Measurements from ENCODE around the gene C5orf63. TPM values are rescaled to one million over a fixed set of nuclear protein-coding genes. Genes with fewer than 3 reads are reported as not detected.

The C5orf63 gene
- polyA plus RNA-seq, 2 donors: 4.1 to 4.5 TPM

- no peaks in the 10 kb centered on the region for H3K9me3 ChIP-seq (ENCODE audit: control insufficient read depth in 2 of 2, insufficient read depth in 1 of 2, low read depth in 1 of 2, low read length in 1 of 2)
- no peaks in the 10 kb centered on the region for H3K36me3 ChIP-seq (ENCODE audit: control insufficient read depth in 2 of 2, insufficient read depth in 2 of 2, low read length in 1 of 2)
- no peak overlapping the region for H3K4me3 ChIP-seq (ENCODE audit: low read depth in 1 of 2, low read length in 2 of 2)
- peaks cover 0 to 3% of the 10 kb centered on the region in 2 donors for H3K4me1 ChIP-seq (ENCODE audit: control insufficient read depth in 2 of 2, insufficient read depth in 2 of 2, low read length in 1 of 2)
- peak overlapping the region; percentile 36 to 84 for H3K27ac ChIP-seq (ENCODE audit: low read depth in 2 of 2, low read length in 1 of 2)
- WGBS, 2 donors: 66 to 68% methylated on average over 3 of the region's 3 CpGs
- H3K27me3 ChIP-seq (ENCODE audit: control insufficient read depth in 1 of 2, insufficient read depth in 2 of 2, low read length in 2 of 2): no peaks in the 10 kb centered on the region
Measured at GRCh38 chr5:127041571-127041970, 31.7 kb downstream of the C5orf63 start.

GRCh38 chr5:127040796-127041520, 32.3 kb downstream of the C5orf63 start:
- Histone ChIP-seq H3K4me1 (ENCODE audit: control insufficient read depth in 2 of 2, insufficient read depth in 2 of 2, low read length in 1 of 2) (peaks cover 0 to 3% of the 10 kb centered on the region in 2 donors), H3K9me3 (ENCODE audit: control insufficient read depth in 2 of 2, insufficient read depth in 1 of 2, low read depth in 1 of 2, low read length in 1 of 2) (no peaks in the 10 kb centered on the region), H3K4me3 (ENCODE audit: low read depth in 1 of 2, low read length in 2 of 2) (peak overlapping the region in 1 of 2 donors; percentile 28), H3K27ac (ENCODE audit: low read depth in 2 of 2, low read length in 1 of 2) (peak overlapping the region; percentile 36 to 84), H3K36me3 (ENCODE audit: control insufficient read depth in 2 of 2, insufficient read depth in 2 of 2, low read length in 1 of 2) (no peaks in the 10 kb centered on the region), H3K27me3 (ENCODE audit: control insufficient read depth in 1 of 2, insufficient read depth in 2 of 2, low read length in 2 of 2) (no peaks in the 10 kb centered on the region)
- WGBS, 2 donors: 31 to 33% methylated on average over 9 of the region's 9 CpGs

- peaks cover 0 to 3% of the 10 kb centered on the region in 2 donors for H3K4me1 ChIP-seq (ENCODE audit: control insufficient read depth in 2 of 2, insufficient read depth in 2 of 2, low read length in 1 of 2)
- no peak overlapping the region for H3K4me3 ChIP-seq (ENCODE audit: low read depth in 1 of 2, low read length in 2 of 2)
- no peaks in the 10 kb centered on the region for H3K9me3 ChIP-seq (ENCODE audit: control insufficient read depth in 2 of 2, insufficient read depth in 1 of 2, low read depth in 1 of 2, low read length in 1 of 2)
- WGBS, 2 donors: 74% methylated on average over 4 of the region's 4 CpGs
- H3K27me3 ChIP-seq (ENCODE audit: control insufficient read depth in 1 of 2, insufficient read depth in 2 of 2, low read length in 2 of 2): no peaks in the 10 kb centered on the region
- H3K36me3 ChIP-seq (ENCODE audit: control insufficient read depth in 2 of 2, insufficient read depth in 2 of 2, low read length in 1 of 2): no peaks in the 10 kb centered on the region
- no peak overlapping the region for H3K27ac ChIP-seq (ENCODE audit: low read depth in 2 of 2, low read length in 1 of 2)
Measured at GRCh38 chr5:127038550-127038949, 34.8 kb downstream of the C5orf63 start.

GRCh38 chr5:127031863-127032232, 41.5 kb downstream of the C5orf63 start:
- H3K4me1 ChIP-seq (ENCODE audit: control insufficient read depth in 2 of 2, insufficient read depth in 2 of 2, low read length in 1 of 2): peaks cover 3 to 5% of the 10 kb centered on the region in 2 donors
- H3K27ac ChIP-seq (ENCODE audit: low read depth in 2 of 2, low read length in 1 of 2): no peak overlapping the region
- H3K36me3 ChIP-seq (ENCODE audit: control insufficient read depth in 2 of 2, insufficient read depth in 2 of 2, low read length in 1 of 2): no peaks in the 10 kb centered on the region
- WGBS, 2 donors: 92 to 97% methylated on average over 2 of the region's 2 CpGs
- H3K4me3 ChIP-seq (ENCODE audit: low read depth in 1 of 2, low read length in 2 of 2): no peak overlapping the region
- H3K27me3 ChIP-seq (ENCODE audit: control insufficient read depth in 1 of 2, insufficient read depth in 2 of 2, low read length in 2 of 2): no peaks in the 10 kb centered on the region
- no peaks in the 10 kb centered on the region for H3K9me3 ChIP-seq (ENCODE audit: control insufficient read depth in 2 of 2, insufficient read depth in 1 of 2, low read depth in 1 of 2, low read length in 1 of 2)

- Histone ChIP-seq H3K4me3 (ENCODE audit: low read depth in 1 of 2, low read length in 2 of 2) (peak overlapping the region; percentile 65 to 84), H3K9me3 (ENCODE audit: control insufficient read depth in 2 of 2, insufficient read depth in 1 of 2, low read depth in 1 of 2, low read length in 1 of 2) (no peaks in the 10 kb centered on the region), H3K27ac (ENCODE audit: low read depth in 2 of 2, low read length in 1 of 2) (peak overlapping the region in 1 of 2 donors; percentile 28), H3K36me3 (ENCODE audit: control insufficient read depth in 2 of 2, insufficient read depth in 2 of 2, low read length in 1 of 2) (no peaks in the 10 kb centered on the region), H3K27me3 (ENCODE audit: control insufficient read depth in 1 of 2, insufficient read depth in 2 of 2, low read length in 2 of 2) (no peaks in the 10 kb centered on the region), H3K4me1 (ENCODE audit: control insufficient read depth in 2 of 2, insufficient read depth in 2 of 2, low read length in 1 of 2) (peaks cover 3 to 5% of the 10 kb centered on the region in 2 donors)
- 16 to 20% methylated on average over 45 of the region's 45 CpGs for WGBS, 2 donors
Measured at GRCh38 chr5:127031147-127031862, 42.0 kb downstream of the C5orf63 start.

- no peaks in the 10 kb centered on the region for H3K36me3 ChIP-seq (ENCODE audit: control insufficient read depth in 2 of 2, insufficient read depth in 2 of 2, low read length in 1 of 2)
- H3K27me3 ChIP-seq (ENCODE audit: control insufficient read depth in 1 of 2, insufficient read depth in 2 of 2, low read length in 2 of 2): no peaks in the 10 kb centered on the region
- H3K9me3 ChIP-seq (ENCODE audit: control insufficient read depth in 2 of 2, insufficient read depth in 1 of 2, low read depth in 1 of 2, low read length in 1 of 2): no peaks in the 10 kb centered on the region
- H3K27ac ChIP-seq (ENCODE audit: low read depth in 2 of 2, low read length in 1 of 2): peak within 1 kb of the TSS; percentile 79 to 85
- H3K4me1 ChIP-seq (ENCODE audit: control insufficient read depth in 2 of 2, insufficient read depth in 2 of 2, low read length in 1 of 2): peaks cover 3 to 5% of the 10 kb centered on the region in 2 donors
- H3K4me3 ChIP-seq (ENCODE audit: low read depth in 1 of 2, low read length in 2 of 2): peak within 1 kb of the TSS; percentile 65 to 84
- 0 to 1% methylated on average over 91 to 97 of the region's 97 CpGs for WGBS, 2 donors
Measured at GRCh38 chr5:127030259-127031146, 42.8 kb downstream of the C5orf63 start, which contains the start of gene MARCHF3. Gene MARCHF3, minus strand, starts transcription at chr5:127030558. Its CDS starts 112,387 bp downstream, at chr5:126918171.

- H3K4me3 ChIP-seq (ENCODE audit: low read depth in 1 of 2, low read length in 2 of 2): peak overlapping the region; percentile 65 to 84
- 1% methylated on average over 51 of the region's 51 CpGs for WGBS, 2 donors
- H3K27me3 ChIP-seq (ENCODE audit: control insufficient read depth in 1 of 2, insufficient read depth in 2 of 2, low read length in 2 of 2): no peaks in the 10 kb centered on the region
- H3K9me3 ChIP-seq (ENCODE audit: control insufficient read depth in 2 of 2, insufficient read depth in 1 of 2, low read depth in 1 of 2, low read length in 1 of 2): no peaks in the 10 kb centered on the region
- H3K27ac ChIP-seq (ENCODE audit: low read depth in 2 of 2, low read length in 1 of 2): peak overlapping the region; percentile 79 to 85
- peaks cover 3 to 5% of the 10 kb centered on the region in 2 donors for H3K4me1 ChIP-seq (ENCODE audit: control insufficient read depth in 2 of 2, insufficient read depth in 2 of 2, low read length in 1 of 2)
- H3K36me3 ChIP-seq (ENCODE audit: control insufficient read depth in 2 of 2, insufficient read depth in 2 of 2, low read length in 1 of 2): no peaks in the 10 kb centered on the region
Measured at GRCh38 chr5:127029581-127030258, 43.6 kb downstream of the C5orf63 start.

GRCh38 chr5:127028822-127029457, 44.4 kb downstream of the C5orf63 start:
- whole genome bisulfite sequencing, 2 donors: 55 to 76% methylated on average over 12 of the region's 12 CpGs
- Histone ChIP-seq H3K27ac (ENCODE audit: low read depth in 2 of 2, low read length in 1 of 2) (no peak overlapping the region), H3K4me1 (ENCODE audit: control insufficient read depth in 2 of 2, insufficient read depth in 2 of 2, low read length in 1 of 2) (peaks cover 3 to 5% of the 10 kb centered on the region in 2 donors), H3K36me3 (ENCODE audit: control insufficient read depth in 2 of 2, insufficient read depth in 2 of 2, low read length in 1 of 2) (no peaks in the 10 kb centered on the region), H3K9me3 (ENCODE audit: control insufficient read depth in 2 of 2, insufficient read depth in 1 of 2, low read depth in 1 of 2, low read length in 1 of 2) (no peaks in the 10 kb centered on the region), H3K27me3 (ENCODE audit: control insufficient read depth in 1 of 2, insufficient read depth in 2 of 2, low read length in 2 of 2) (no peaks in the 10 kb centered on the region), H3K4me3 (ENCODE audit: low read depth in 1 of 2, low read length in 2 of 2) (peak overlapping the region in 1 of 2 donors; percentile 65)
